ENCODE results near the gene ST8SIA3. TPM values are rescaled to one million over a fixed set of nuclear protein-coding genes. Genes with fewer than 3 reads are reported as not detected.

ST8SIA3 gene
- not detected in 2 replicates for total RNA-seq

GRCh38 chr18:57352271-57352701, at the start of gene ST8SIA3:
ST8SIA3 (plus strand) TSS chr18:57352557; CDS start chr18:57352847, 290 bp downstream.
- POLR2A ChIA-PET, result interaction anchor here (0.7 kb wide), 1 partner anchor 9 kb away, joined by 5 read pairs; no protein-coding TSS in a partner anchor
- intact Hi-C loops (cut with micrococcal nuclease), result no loop called here
- ATAC-seq (ENCODE audit: low read depth), result no peak
- peaks cover 54% of the 10 kb centered on the region for H3K27me3 Mint-ChIP-seq
- H3K4me3 Mint-ChIP-seq, result no peak within 1 kb of the TSS
- no peaks in the 10 kb centered on the region for H3K36me3 Mint-ChIP-seq (ENCODE audit: low read depth)
- CTCF ChIA-PET, result no interaction called here
- no peak for DNase-seq
- H3K4me1 Mint-ChIP-seq, result peaks cover 2% of the 10 kb centered on the region
- no peak for TF ChIP-seq CTCF (IDR thresholded peaks at IDR 0.05)
- H3K9me3 Mint-ChIP-seq, result peaks cover 2% of the 10 kb centered on the region
- no peak within 1 kb of the TSS for H3K27ac Mint-ChIP-seq

- Mint-ChIP-seq H3K36me3 (ENCODE audit: low read depth) (no peaks in the 10 kb centered on the region), H3K4me1 (no peaks in the 10 kb centered on the region), H3K27me3 (no peaks in the 10 kb centered on the region), H3K9me3 (no peaks in the 10 kb centered on the region), H3K4me3 (no peak overlapping the region), H3K27ac (no peak overlapping the region)
- intact Hi-C loops (cut with micrococcal nuclease), result no loop called here
- ATAC-seq (ENCODE audit: low read depth) (no peak), DNase-seq (no peak)
- ChIA-PET CTCF (no interaction called here), POLR2A (no interaction called here)
- no peak for TF ChIP-seq CTCF (IDR thresholded peaks at IDR 0.05)
Observed at GRCh38 chr18:57311472-57311871, 40.9 kb upstream of the ST8SIA3 start.

- H3K27ac Mint-ChIP-seq, result no peak overlapping the region
Observed at GRCh38 chr18:57312346-57313144, 39.8 kb upstream of the ST8SIA3 start.

GRCh38 chr18:57320603-57321002, 31.8 kb upstream of the ST8SIA3 start:
- H3K27me3 Mint-ChIP-seq, result peaks cover 8% of the 10 kb centered on the region
- H3K27ac Mint-ChIP-seq, result no peak overlapping the region
- intact Hi-C loops (cut with micrococcal nuclease), result no loop called here
- ATAC-seq (ENCODE audit: low read depth), result no peak
- no peak overlapping the region for H3K4me3 Mint-ChIP-seq
- no peaks in the 10 kb centered on the region for H3K9me3 Mint-ChIP-seq
- H3K4me1 Mint-ChIP-seq, result no peaks in the 10 kb centered on the region
- DNase-seq, result no peak
- CTCF ChIA-PET, result no interaction called here
- no peak for TF ChIP-seq CTCF (IDR thresholded peaks at IDR 0.05)
- POLR2A ChIA-PET, result no interaction called here
- no peaks in the 10 kb centered on the region for H3K36me3 Mint-ChIP-seq (ENCODE audit: low read depth)

More at GRCh38 chr18:57312346-57313144, 39.8 kb upstream of the ST8SIA3 start:
- Mint-ChIP-seq H3K27me3 (no peaks in the 10 kb centered on the region), H3K9me3 (no peaks in the 10 kb centered on the region), H3K4me1 (no peaks in the 10 kb centered on the region), H3K4me3 (no peak overlapping the region), H3K36me3 (ENCODE audit: low read depth) (no peaks in the 10 kb centered on the region)
- ATAC-seq (ENCODE audit: low read depth) (no peak), DNase-seq (no peak)
- POLR2A ChIA-PET, result no interaction called here
- no peak for TF ChIP-seq CTCF (IDR thresholded peaks at IDR 0.05)
- intact Hi-C loops (cut with micrococcal nuclease), result no loop called here
- CTCF ChIA-PET, result no interaction called here

- DNase-seq (no peak), ATAC-seq (ENCODE audit: low read depth) (no peak)
- TF ChIP-seq CTCF (IDR thresholded peaks at IDR 0.05), result no peak
- no peak overlapping the region for H3K27ac Mint-ChIP-seq
- ChIA-PET POLR2A (no interaction called here), CTCF (no interaction called here)
- H3K4me3 Mint-ChIP-seq, result no peak overlapping the region
- no peaks in the 10 kb centered on the region for H3K36me3 Mint-ChIP-seq (ENCODE audit: low read depth)
- H3K27me3 Mint-ChIP-seq, result peaks cover 8% of the 10 kb centered on the region
- intact Hi-C loops (cut with micrococcal nuclease), result no loop called here
- no peaks in the 10 kb centered on the region for H3K4me1 Mint-ChIP-seq
- H3K9me3 Mint-ChIP-seq, result no peaks in the 10 kb centered on the region
Observed at GRCh38 chr18:57325491-57326166, 26.7 kb upstream of the ST8SIA3 start.

Data from activated B cell treated with CpG ODN at 0.5 μM for 24 hours (primary cell).